Tibial artery (tissue), 4 donors: ENCODE results near the gene SEPTIN6.
"Not testable (repeated sequence)": the region's sequence is repeated elsewhere in the genome, so short reads cannot be mapped to it uniquely, and the experiment has no call there.

Experiments used
- DNase-seq, 2 donors: peaks; one replicate each; pipeline ENCODE4 v3.0.0-alpha.2; 2019
- H3K27ac ChIP-seq, 2 donors: fragments of 200-600 bp; sonication (generic) in 1 of 2; 1 replicate in 1 of 2; 2 replicates in 1 of 2; pipeline ENCODE4 v1.5.1; 2018 to 2019; ENCODE audit warnings: mild to moderate bottlenecking in 1 of 2
- H3K27me3 ChIP-seq, 2 donors: fragments of 200-600 bp; sonication (generic) in 1 of 2; one replicate each; pipeline versions ENCODE4 v1.5.1 to v1.6.0; 2016 to 2019
- H3K36me3 ChIP-seq, 3 donors: fragments of 200-600 bp; sonication (generic) in 2 of 3; one replicate each; pipeline ENCODE4 v1.5.1; 2016 to 2019; ENCODE audit warnings: mild to moderate bottlenecking in 2 of 3
- H3K4me1 ChIP-seq, 4 donors: fragments of 200-600 bp; sonication (generic) in 2 of 4; 1 replicate in 3 of 4; 2 replicates in 1 of 4; pipeline ENCODE4 v1.5.1; 2016 to 2019
- H3K4me3 ChIP-seq, 2 donors: fragments of 200-600 bp; sonication (generic) in 1 of 2; 1 replicate in 1 of 2; 2 replicates in 1 of 2; pipeline ENCODE4 v1.5.1; 2018 to 2019; ENCODE audit warnings: mild to moderate bottlenecking in 2 of 2
- H3K9me3 ChIP-seq, 3 donors: fragments of 200-600 bp; sonication (generic) in 1 of 3; one replicate each; pipeline ENCODE4 v1.5.1; 2016 to 2019
- intact Hi-C: fragments of 100-400 bp; cut with DNase I; formaldehyde crosslinking; loops from one replicate; pipeline ENCODE4 v1.15.0; 2023; ENCODE audit warnings: low total_unique reads
- TF ChIP-seq, protein P1 (sequence below), 2 experiments: fragments of 200-600 bp in 1 of 2; fragments of 450-650 bp in 1 of 2; IDR thresholded peaks; one replicate each; pipeline ENCODE4 v1.5.1; 2017 to 2019; ENCODE audit warnings: antibody characterized with exemption in 2 of 2, mild to moderate bottlenecking in 1 of 2, moderate library complexity in 1 of 2

Gene SEPTIN6

DNA sequence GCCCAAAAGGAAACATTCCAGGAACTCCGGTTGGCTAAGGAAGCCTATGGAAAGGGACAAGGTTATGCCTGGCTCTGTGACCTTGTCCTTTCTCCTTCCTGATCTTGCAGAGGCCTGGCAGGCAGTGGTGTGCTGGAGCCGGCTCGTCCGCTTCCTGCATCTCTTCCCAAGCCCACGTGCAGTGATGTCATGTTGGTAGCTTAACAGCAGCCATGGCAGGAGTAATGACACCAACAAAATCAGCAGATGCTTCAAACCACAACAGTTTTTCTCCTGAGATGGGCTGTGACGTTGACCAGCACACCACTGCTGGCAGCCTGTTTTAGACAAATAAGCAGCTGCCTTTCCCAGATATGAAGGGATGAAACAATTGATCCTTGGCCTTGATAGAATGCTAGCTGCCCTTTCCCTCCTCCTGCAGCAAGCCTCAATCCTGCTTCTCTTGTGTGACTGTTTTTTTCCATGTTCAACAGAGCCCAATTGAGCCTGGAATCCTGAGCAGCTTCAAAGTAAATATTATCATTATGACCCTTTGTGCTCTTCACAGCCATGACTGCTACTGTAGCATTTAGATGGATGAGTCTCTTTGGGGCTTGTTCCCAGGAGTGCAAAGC is 23.4 kb downstream of the SEPTIN6 start:
- Histone ChIP-seq H3K27me3 (no peaks in the 10 kb centered on the region), H3K4me1 (no peaks in the 10 kb centered on the region), H3K4me3 (no peak overlapping the region), H3K36me3 (no peaks in the 10 kb centered on the region), H3K9me3 (no peaks in the 10 kb centered on the region), H3K27ac (no peak overlapping the region)
- intact Hi-C loops, result no loop called here
- no peak for DNase-seq
- TF ChIP-seq, protein P1, sequence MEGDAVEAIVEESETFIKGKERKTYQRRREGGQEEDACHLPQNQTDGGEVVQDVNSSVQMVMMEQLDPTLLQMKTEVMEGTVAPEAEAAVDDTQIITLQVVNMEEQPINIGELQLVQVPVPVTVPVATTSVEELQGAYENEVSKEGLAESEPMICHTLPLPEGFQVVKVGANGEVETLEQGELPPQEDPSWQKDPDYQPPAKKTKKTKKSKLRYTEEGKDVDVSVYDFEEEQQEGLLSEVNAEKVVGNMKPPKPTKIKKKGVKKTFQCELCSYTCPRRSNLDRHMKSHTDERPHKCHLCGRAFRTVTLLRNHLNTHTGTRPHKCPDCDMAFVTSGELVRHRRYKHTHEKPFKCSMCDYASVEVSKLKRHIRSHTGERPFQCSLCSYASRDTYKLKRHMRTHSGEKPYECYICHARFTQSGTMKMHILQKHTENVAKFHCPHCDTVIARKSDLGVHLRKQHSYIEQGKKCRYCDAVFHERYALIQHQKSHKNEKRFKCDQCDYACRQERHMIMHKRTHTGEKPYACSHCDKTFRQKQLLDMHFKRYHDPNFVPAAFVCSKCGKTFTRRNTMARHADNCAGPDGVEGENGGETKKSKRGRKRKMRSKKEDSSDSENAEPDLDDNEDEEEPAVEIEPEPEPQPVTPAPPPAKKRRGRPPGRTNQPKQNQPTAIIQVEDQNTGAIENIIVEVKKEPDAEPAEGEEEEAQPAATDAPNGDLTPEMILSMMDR (IDR thresholded peaks at IDR 0.05), result no peak

DNA sequence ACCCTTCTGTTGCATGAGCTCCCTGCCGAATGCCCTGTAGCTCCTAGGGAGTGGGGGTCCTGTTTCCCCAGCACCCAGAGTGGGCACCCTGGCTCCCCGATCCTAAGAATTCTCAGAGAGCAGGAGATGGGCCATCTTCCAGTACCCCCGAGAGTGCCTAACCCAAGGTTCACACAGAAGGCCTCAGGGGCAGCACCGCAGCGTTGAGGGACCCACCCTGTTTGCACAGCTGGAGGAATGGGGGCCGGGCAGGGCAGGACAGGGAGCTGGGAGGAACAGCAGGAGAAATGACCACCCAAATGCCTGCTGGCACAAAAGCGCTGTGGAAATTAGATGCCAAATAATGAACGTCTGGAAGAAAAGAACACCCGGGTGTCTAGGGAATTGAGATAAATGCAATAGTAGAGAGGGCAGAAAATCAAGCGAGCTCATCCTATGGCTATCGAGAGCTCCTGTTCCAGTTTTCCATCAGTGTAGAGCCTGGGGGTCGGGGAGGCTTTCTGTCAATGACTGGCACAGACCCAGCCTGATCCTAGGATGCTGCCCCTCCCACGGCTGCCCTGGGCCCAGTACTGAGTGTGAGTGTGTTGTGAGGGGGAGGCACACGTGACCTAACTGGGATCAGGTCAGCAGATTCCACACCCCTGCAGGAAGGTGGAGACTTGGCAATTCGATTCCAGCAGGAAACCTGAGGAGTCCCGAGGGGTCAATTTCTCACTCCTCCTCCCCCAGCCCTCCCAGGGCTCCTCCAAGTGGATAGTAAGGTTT is 25.7 kb downstream of the SEPTIN6 start:
- Histone ChIP-seq H3K4me1 (no peaks in the 10 kb centered on the region), H3K27ac (no peak overlapping the region), H3K36me3 (peaks cover 0 to 7% (median 0%) of the 10 kb centered on the region in 3 donors), H3K9me3 (no peaks in the 10 kb centered on the region), H3K4me3 (no peak overlapping the region), H3K27me3 (no peaks in the 10 kb centered on the region)
- DNase-seq, result no peak
- TF ChIP-seq, protein P1 (IDR thresholded peaks at IDR 0.05), result no peak
- intact Hi-C loops, result no loop called here

GRCh38 chrX:119664877-119665276 is 28.1 kb downstream of the SEPTIN6 start:
- H3K4me1 ChIP-seq, H3K36me3 ChIP-seq, H3K4me3 ChIP-seq, intact Hi-C loops, H3K27me3 ChIP-seq, H3K27ac ChIP-seq, DNase-seq, H3K9me3 ChIP-seq: not testable (repeated sequence)

GRCh38 chrX:119661486-119661885 is 31.5 kb downstream of the SEPTIN6 start:
- Histone ChIP-seq H3K27ac (no peak overlapping the region), H3K9me3 (no peaks in the 10 kb centered on the region), H3K27me3 (no peaks in the 10 kb centered on the region), H3K4me3 (no peak overlapping the region), H3K36me3 (peaks cover 0 to 7% (median 0%) of the 10 kb centered on the region in 3 donors), H3K4me1 (no peaks in the 10 kb centered on the region)
- intact Hi-C loops, result no loop called here
- TF ChIP-seq, protein P1 (IDR thresholded peaks at IDR 0.05), result no peak
- DNase-seq, result no peak

GRCh38 chrX:119659522-119659921 is 33.4 kb downstream of the SEPTIN6 start:
- Histone ChIP-seq H3K4me1 (no peaks in the 10 kb centered on the region), H3K36me3 (peaks cover 0 to 7% (median 0%) of the 10 kb centered on the region in 3 donors), H3K9me3 (no peaks in the 10 kb centered on the region), H3K27me3 (no peaks in the 10 kb centered on the region), H3K27ac (no peak overlapping the region), H3K4me3 (no peak overlapping the region)
- intact Hi-C loops, result no loop called here
- TF ChIP-seq, protein P1 (IDR thresholded peaks at IDR 0.05), result no peak
- no peak for DNase-seq

- Histone ChIP-seq H3K36me3 (peaks cover 0 to 8% (median 0%) of the 10 kb centered on the region in 3 donors), H3K4me1 (no peaks in the 10 kb centered on the region), H3K9me3 (no peaks in the 10 kb centered on the region), H3K27me3 (no peaks in the 10 kb centered on the region), H3K4me3 (no peak overlapping the region), H3K27ac (no peak overlapping the region)
- TF ChIP-seq, protein P1 (IDR thresholded peaks at IDR 0.05), result no peak
- intact Hi-C loops, result no loop called here
- no peak for DNase-seq
Observed at GRCh38 chrX:119655125-119655524, 37.8 kb downstream of the SEPTIN6 start.
